PFSK-1 (cell line): Measurements from ENCODE around the gene TPBGL.
A peak's percentile ranks its signal among the peaks of the same experiment; 100 is the strongest.

Experiments used
- FOXP2 ChIP-seq: optimal IDR thresholded peaks from 2 replicates; pipeline ENCODE3; 2011; ENCODE audit warnings: borderline replicate concordance, control low read depth, inconsistent platforms; ENCODE audit not compliant: insufficient read depth; ENCODE audit errors: extremely low read length, extremely low read depth
- POLR2AphosphoS5 ChIP-seq: IDR thresholded peaks from 2 replicates; pipeline ENCODE4 v1.6.1; 2012; ENCODE audit warnings: low read depth, mild to moderate bottlenecking, control low read depth, low read length, moderate library complexity
- SIN3A ChIP-seq: IDR thresholded peaks from 2 replicates; pipeline ENCODE4 v1.6.1; 2012; ENCODE audit warnings: mild to moderate bottlenecking, low read length, moderate library complexity, borderline replicate concordance; ENCODE audit not compliant: insufficient read depth
- TAF1 ChIP-seq: IDR thresholded peaks from 2 replicates; pipeline ENCODE4 v1.6.1; 2012; ENCODE audit warnings: low read length, control low read depth, borderline replicate concordance; ENCODE audit not compliant: insufficient read depth
- TF ChIP-seq, protein P1 (sequence below), 2 experiments: IDR thresholded peaks; 2 replicates each; pipeline versions ENCODE4 v1.6.1 to v1.8.0; 2011 to 2012; ENCODE audit warnings: low read depth in 2 of 2, low read length in 2 of 2, control low read depth in 1 of 2, inconsistent platforms in 1 of 2, mild to moderate bottlenecking in 1 of 2, moderate library complexity in 1 of 2; ENCODE audit not compliant: insufficient read depth in 1 of 2

The TPBGL gene

GRCh38 chr11:75203138-75203537, 37.4 kb upstream of the TPBGL start:
- TF ChIP-seq FOXP2 (no peak), POLR2AphosphoS5 (no peak), SIN3A (no peak), TAF1 (no peak)
- TF ChIP-seq, protein P1, sequence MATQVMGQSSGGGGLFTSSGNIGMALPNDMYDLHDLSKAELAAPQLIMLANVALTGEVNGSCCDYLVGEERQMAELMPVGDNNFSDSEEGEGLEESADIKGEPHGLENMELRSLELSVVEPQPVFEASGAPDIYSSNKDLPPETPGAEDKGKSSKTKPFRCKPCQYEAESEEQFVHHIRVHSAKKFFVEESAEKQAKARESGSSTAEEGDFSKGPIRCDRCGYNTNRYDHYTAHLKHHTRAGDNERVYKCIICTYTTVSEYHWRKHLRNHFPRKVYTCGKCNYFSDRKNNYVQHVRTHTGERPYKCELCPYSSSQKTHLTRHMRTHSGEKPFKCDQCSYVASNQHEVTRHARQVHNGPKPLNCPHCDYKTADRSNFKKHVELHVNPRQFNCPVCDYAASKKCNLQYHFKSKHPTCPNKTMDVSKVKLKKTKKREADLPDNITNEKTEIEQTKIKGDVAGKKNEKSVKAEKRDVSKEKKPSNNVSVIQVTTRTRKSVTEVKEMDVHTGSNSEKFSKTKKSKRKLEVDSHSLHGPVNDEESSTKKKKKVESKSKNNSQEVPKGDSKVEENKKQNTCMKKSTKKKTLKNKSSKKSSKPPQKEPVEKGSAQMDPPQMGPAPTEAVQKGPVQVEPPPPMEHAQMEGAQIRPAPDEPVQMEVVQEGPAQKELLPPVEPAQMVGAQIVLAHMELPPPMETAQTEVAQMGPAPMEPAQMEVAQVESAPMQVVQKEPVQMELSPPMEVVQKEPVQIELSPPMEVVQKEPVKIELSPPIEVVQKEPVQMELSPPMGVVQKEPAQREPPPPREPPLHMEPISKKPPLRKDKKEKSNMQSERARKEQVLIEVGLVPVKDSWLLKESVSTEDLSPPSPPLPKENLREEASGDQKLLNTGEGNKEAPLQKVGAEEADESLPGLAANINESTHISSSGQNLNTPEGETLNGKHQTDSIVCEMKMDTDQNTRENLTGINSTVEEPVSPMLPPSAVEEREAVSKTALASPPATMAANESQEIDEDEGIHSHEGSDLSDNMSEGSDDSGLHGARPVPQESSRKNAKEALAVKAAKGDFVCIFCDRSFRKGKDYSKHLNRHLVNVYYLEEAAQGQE (IDR thresholded peaks at IDR 0.05; ENCODE audit: insufficient read depth in 1 of 2, low read depth in 2 of 2, low read length in 2 of 2) = no peak

DNA sequence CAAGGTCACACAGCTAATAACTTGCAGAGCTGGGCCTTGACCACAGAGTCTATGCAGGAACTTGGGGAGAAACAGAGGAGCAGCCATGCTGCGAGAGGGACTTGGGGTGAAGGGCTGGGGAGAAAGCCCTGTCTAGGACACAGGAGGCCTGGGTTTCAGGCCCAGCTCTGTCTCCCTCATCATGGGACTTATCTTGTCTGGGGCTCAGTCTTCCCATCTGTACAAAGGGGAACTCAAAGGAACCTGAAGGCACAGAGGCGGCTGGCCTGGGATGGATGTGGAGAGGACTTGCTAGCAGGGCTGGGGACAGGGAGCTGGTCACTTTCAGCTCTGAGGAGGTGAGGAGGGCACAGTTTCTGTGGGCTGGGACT, 36.9 kb upstream of the TPBGL start:
- TF ChIP-seq POLR2AphosphoS5 (no peak), FOXP2 (no peak), SIN3A (no peak), TAF1 (no peak)
- TF ChIP-seq, protein P1 (IDR thresholded peaks at IDR 0.05; ENCODE audit: insufficient read depth in 1 of 2, low read depth in 2 of 2, low read length in 2 of 2) = no peak

GRCh38 chr11:75204012-75204674, 36.4 kb upstream of the TPBGL start:
- TF ChIP-seq TAF1 (no peak), FOXP2 (no peak), SIN3A (no peak), POLR2AphosphoS5 (no peak)
- TF ChIP-seq, protein P1 (IDR thresholded peaks at IDR 0.05; ENCODE audit: insufficient read depth in 1 of 2, low read depth in 2 of 2, low read length in 2 of 2) = no peak

GRCh38 chr11:75204685-75205563, 35.6 kb upstream of the TPBGL start:
- TF ChIP-seq, protein P1 (IDR thresholded peaks at IDR 0.05; ENCODE audit: insufficient read depth in 1 of 2, low read depth in 2 of 2, low read length in 2 of 2) = 0 out of 4 replicates have a peak, but pooled peaks of 1 of the 2 experiments have one; percentile 18
- TF ChIP-seq FOXP2 (no peak), TAF1 (no peak)
